Liver (tissue), 9 donors: Measurements from ENCODE around the gene DEFB119. TPM values are rescaled to one million over a fixed set of nuclear protein-coding genes. Genes with fewer than 3 reads are reported as not detected.

Experiments used
- DNase-seq: peaks from one replicate; pipeline ENCODE4 v3.0.0-alpha.2; 2017; ENCODE audit warnings: low spot score
- H3K27ac ChIP-seq, 2 donors: one replicate each; pipeline ENCODE4 v1.7.0; 2013; ENCODE audit warnings: inconsistent platforms in 2 of 2, low read length in 2 of 2, control low read depth in 1 of 2, low read depth in 1 of 2, mild to moderate bottlenecking in 1 of 2
- H3K27me3 ChIP-seq, 4 donors: one replicate each; pipeline versions ENCODE4 v1.6.1 to v1.7.0; 2013; ENCODE audit warnings: low read length in 3 of 4, inconsistent platforms in 1 of 4, mild to moderate bottlenecking in 1 of 4, moderate library complexity in 1 of 4; ENCODE audit not compliant: control insufficient read depth in 4 of 4, insufficient read depth in 4 of 4
- H3K36me3 ChIP-seq, 4 donors: one replicate each; pipeline versions ENCODE4 v1.6.1 to v1.7.0; 2013; ENCODE audit warnings: low read length in 3 of 4, mild to moderate bottlenecking in 3 of 4, low read depth in 1 of 4, moderate library complexity in 1 of 4; ENCODE audit not compliant: control insufficient read depth in 4 of 4, insufficient read depth in 3 of 4
- H3K4me1 ChIP-seq, 4 donors: one replicate each; pipeline versions ENCODE4 v1.6.1 to v1.7.0; 2013; ENCODE audit warnings: low read length in 3 of 4, mild to moderate bottlenecking in 3 of 4, moderate library complexity in 1 of 4; ENCODE audit not compliant: control insufficient read depth in 4 of 4, insufficient read depth in 4 of 4
- H3K4me3 ChIP-seq, 3 donors: one replicate each; pipeline versions ENCODE4 v1.6.1 to v1.7.0; 2013; ENCODE audit warnings: low read length in 3 of 3, control low read depth in 1 of 3, low read depth in 1 of 3, mild to moderate bottlenecking in 1 of 3
- H3K9ac ChIP-seq, 2 donors: one replicate each; pipeline ENCODE4 v1.7.0; 2013; ENCODE audit warnings: low read length in 2 of 2, mild to moderate bottlenecking in 2 of 2, moderate library complexity in 2 of 2, control low read depth in 1 of 2, low read depth in 1 of 2
- H3K9me3 ChIP-seq, 4 donors: one replicate each; pipeline versions ENCODE4 v1.6.1 to v1.7.0; 2013; ENCODE audit warnings: low read length in 3 of 4; ENCODE audit not compliant: control insufficient read depth in 4 of 4
- ATF3 ChIP-seq: IDR thresholded peaks from 2 replicates; pipeline ENCODE4 v1.6.1; 2016; ENCODE audit warnings: antibody characterized with exemption
- EGR1 ChIP-seq, 2 donors: IDR thresholded peaks; 2 replicates each; pipeline ENCODE4 v1.6.1; 2016 to 2018; ENCODE audit warnings: antibody characterized with exemption in 2 of 2, low read depth in 2 of 2
- FOXA1 ChIP-seq: IDR thresholded peaks from 2 replicates; pipeline ENCODE4 v1.6.1; 2016; ENCODE audit warnings: antibody characterized with exemption
- GABPA ChIP-seq, 2 donors: IDR thresholded peaks in 1 of 2; conservative IDR thresholded peaks in 1 of 2; 2 replicates each; pipeline ENCODE4 v1.6.1; 2016; ENCODE audit warnings: antibody characterized with exemption in 2 of 2, mild to moderate bottlenecking in 1 of 2, moderate library complexity in 1 of 2
- HNF4A ChIP-seq, 2 donors: conservative IDR thresholded peaks; 2 replicates each; pipeline ENCODE4 v1.6.1; 2016; ENCODE audit warnings: antibody characterized with exemption in 2 of 2, mild to moderate bottlenecking in 2 of 2
- HNF4G ChIP-seq: IDR thresholded peaks from 2 replicates; pipeline ENCODE4 v1.6.1; 2016; ENCODE audit warnings: antibody characterized with exemption
- JUND ChIP-seq, 2 donors: IDR thresholded peaks; 2 replicates each; pipeline ENCODE4 v1.6.1; 2016; ENCODE audit warnings: antibody characterized with exemption in 2 of 2
- RAD21 ChIP-seq, 2 donors: IDR thresholded peaks; 2 replicates each; pipeline ENCODE4 v1.6.1; 2016; ENCODE audit warnings: antibody characterized with exemption in 2 of 2, mild to moderate bottlenecking in 2 of 2
- REST ChIP-seq: IDR thresholded peaks from 2 replicates; pipeline ENCODE4 v1.6.1; 2016; ENCODE audit warnings: antibody characterized with exemption, mild to moderate bottlenecking
- RXRA ChIP-seq, 2 donors: IDR thresholded peaks; 2 replicates each; pipeline ENCODE4 v1.6.1; 2017 to 2018; ENCODE audit warnings: antibody characterized with exemption in 2 of 2, mild to moderate bottlenecking in 1 of 2
- SP1 ChIP-seq: IDR thresholded peaks from 2 replicates; pipeline ENCODE4 v1.6.1; 2018; ENCODE audit warnings: antibody characterized with exemption, mild to moderate bottlenecking
- TAF1 ChIP-seq: conservative IDR thresholded peaks from 2 replicates; pipeline ENCODE4 v1.6.1; 2016; ENCODE audit warnings: antibody characterized with exemption, mild to moderate bottlenecking
- YY1 ChIP-seq: IDR thresholded peaks from 2 replicates; pipeline ENCODE4 v1.6.1; 2016; ENCODE audit warnings: antibody characterized with exemption, mild to moderate bottlenecking
- WGBS: extraction: QIAGEN DNeasy Blood & Tissue Kit; methylation state at CpG from one replicate; pipeline ENCODE4 v1.1.7; 2013; 5-methylcytosine and 5-hydroxymethylcytosine counted together
- polyA plus RNA-seq, 2 donors: library from polyadenylated mRNA; stranded (reverse) in 1 of 2; unstranded in 1 of 2; fragments of 200-250 nt in 1 of 2; fragments of >200 nt in 1 of 2; fragmentation: Nextera tagmentation in 1 of 2; extraction: Ambion mirVana in 1 of 2; gene quantifications; one replicate each; pipeline versions ENCODE4 v1.2.1 to v1.2.3, GENCODE V29; 2013 to 2015
- total RNA-seq, 2 donors: library from RNA; depleted of rRNA; stranded (reverse); fragments of >200 nt; gene quantifications; one replicate each; pipeline ENCODE4 v1.2.3, GENCODE V29; 2014
- TF ChIP-seq, protein P1 (sequence below): IDR thresholded peaks from 2 replicates; pipeline ENCODE4 v1.6.1; 2016; ENCODE audit warnings: antibody characterized with exemption
- donor health status: healthy.
- donor health status: healthy.
- donor health status: healthy.
- donor health status: healthy.
- donor health status: healthy.

The DEFB119 gene
- total and polyA plus RNA-seq, 4 donors, result not detected

DNA sequence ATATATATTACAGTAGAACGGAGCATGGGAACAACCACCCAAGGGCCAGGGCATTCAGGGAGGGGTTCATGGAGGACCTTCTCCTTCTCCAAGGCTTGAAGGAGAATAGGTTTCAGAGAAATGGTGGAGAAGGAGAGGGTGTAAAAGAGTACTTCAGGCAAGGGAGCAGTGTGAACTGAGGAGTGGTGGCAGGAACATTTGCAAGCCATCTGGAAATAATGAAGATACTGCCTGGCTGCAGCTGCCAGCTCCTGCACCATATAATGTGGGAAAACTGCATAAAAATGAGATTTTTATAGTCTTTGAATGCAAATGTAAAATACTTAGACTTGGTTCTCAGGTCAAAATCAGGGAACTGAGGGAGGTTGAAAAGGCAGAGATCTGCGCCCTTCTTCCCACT lies 25.3 kb upstream of the DEFB119 start:
- no peaks in the 10 kb centered on the region for H3K27me3 ChIP-seq
- no peaks in the 10 kb centered on the region for H3K4me1 ChIP-seq
- H3K4me3 ChIP-seq, result no peak overlapping the region
- no peaks in the 10 kb centered on the region for H3K9me3 ChIP-seq
- no peak for DNase-seq
- H3K36me3 ChIP-seq, result no peaks in the 10 kb centered on the region
- no peak for TF ChIP-seq HNF4A (conservative IDR thresholded peaks at IDR 0.05)
- TF ChIP-seq, protein P1, sequence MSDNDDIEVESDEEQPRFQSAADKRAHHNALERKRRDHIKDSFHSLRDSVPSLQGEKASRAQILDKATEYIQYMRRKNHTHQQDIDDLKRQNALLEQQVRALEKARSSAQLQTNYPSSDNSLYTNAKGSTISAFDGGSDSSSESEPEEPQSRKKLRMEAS, result no peak
- no peak overlapping the region for H3K9ac ChIP-seq
- no peak overlapping the region for H3K27ac ChIP-seq
- 78% methylated on average over 2 of the region's 2 CpGs for WGBS

GRCh38 chr20:31414381-31414780 lies 24.0 kb upstream of the DEFB119 start:
- Histone ChIP-seq H3K9me3 (peaks cover 0 to 3% (median 0%) of the 10 kb centered on the region in 4 donors), H3K27ac (no peak overlapping the region), H3K4me1 (no peaks in the 10 kb centered on the region), H3K4me3 (no peak overlapping the region), H3K36me3 (no peaks in the 10 kb centered on the region), H3K27me3 (no peaks in the 10 kb centered on the region), H3K9ac (no peak overlapping the region)
- WGBS, result 68% methylated on average over 6 of the region's 6 CpGs
- TF ChIP-seq FOXA1, result no peak
- DNase-seq, result no peak

DNA sequence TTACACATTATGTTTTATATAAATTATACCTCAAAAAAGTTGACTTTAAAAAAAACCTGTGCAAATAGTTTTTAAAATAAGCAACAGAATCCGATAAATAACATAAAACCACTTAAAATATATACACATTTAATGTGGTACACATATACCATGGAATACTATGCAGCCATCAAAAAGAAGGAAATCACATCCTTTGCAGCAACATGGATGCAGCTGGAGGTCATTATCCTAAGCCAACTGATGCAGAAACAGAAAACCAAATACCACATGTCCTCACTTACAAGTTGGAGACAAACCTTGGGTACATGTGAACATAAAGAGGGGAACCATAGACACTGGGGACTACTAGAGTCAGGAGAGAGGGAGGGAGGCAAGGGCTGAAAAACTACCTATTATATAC lies 19.6 kb upstream of the DEFB119 start:
- TF ChIP-seq SP1 (no peak), YY1 (no peak), REST (no peak), HNF4A (conservative IDR thresholded peaks at IDR 0.05) (no peak), EGR1 (IDR thresholded peaks at IDR 0.05; ENCODE audit: low read depth in 2 of 2) (no peak), RXRA (IDR thresholded peaks at IDR 0.05) (no peak), RAD21 (IDR thresholded peaks at IDR 0.05) (no peak), JUND (IDR thresholded peaks at IDR 0.05) (no peak)
- no peaks in the 10 kb centered on the region for H3K27me3 ChIP-seq
- H3K4me1 ChIP-seq, result no peaks in the 10 kb centered on the region
- peaks cover 0 to 3% (median 0%) of the 10 kb centered on the region in 4 donors for H3K9me3 ChIP-seq
- no peak overlapping the region for H3K27ac ChIP-seq
- H3K36me3 ChIP-seq, result no peaks in the 10 kb centered on the region
- whole genome bisulfite sequencing, result 41% methylated on average over 1 of the region's 1 CpG
- H3K4me3 ChIP-seq, result no peak overlapping the region
- no peak for DNase-seq
- no peak overlapping the region for H3K9ac ChIP-seq

GRCh38 chr20:31406115-31406514 lies 15.7 kb upstream of the DEFB119 start, which contains the start of gene DEFB121:
TSS of gene DEFB121 (minus strand) at chr20:31406215. CDS start at chr20:31406152, 63 bp downstream.
- H3K4me1 ChIP-seq, result no peaks in the 10 kb centered on the region
- DNase-seq, result no peak
- 38% methylated on average over 3 of the region's 3 CpGs for WGBS
- no peak within 1 kb of the TSS for H3K4me3 ChIP-seq
- no peaks in the 10 kb centered on the region for H3K27me3 ChIP-seq
- no peak for TF ChIP-seq HNF4G
- TF ChIP-seq REST, result no peak
- no peak for TF ChIP-seq HNF4A (conservative IDR thresholded peaks at IDR 0.05)
- TF ChIP-seq RXRA (IDR thresholded peaks at IDR 0.05), result no peak
- TF ChIP-seq EGR1 (IDR thresholded peaks at IDR 0.05; ENCODE audit: low read depth in 2 of 2), result no peak
- no peak for TF ChIP-seq ATF3
- TF ChIP-seq GABPA (IDR thresholded peaks at IDR 0.05 in 1 of 2, conservative IDR thresholded peaks at IDR 0.05 in 1 of 2), result no peak
- TF ChIP-seq TAF1, result no peak
- H3K27ac ChIP-seq, result no peak within 1 kb of the TSS
- no peak within 1 kb of the TSS for H3K9ac ChIP-seq
- H3K36me3 ChIP-seq, result no peaks in the 10 kb centered on the region
- H3K9me3 ChIP-seq, result peaks cover 0 to 3% (median 0%) of the 10 kb centered on the region in 4 donors
